ENCODE results near the gene CDH15. TPM values are rescaled to one million over a fixed set of nuclear protein-coding genes. Genes with fewer than 3 reads are reported as not detected.
"Not testable (repeated sequence)": the region's sequence is repeated elsewhere in the genome, so short reads cannot be mapped to it uniquely, and the experiment has no call there.

Gene CDH15
- total and polyA plus RNA-seq, 11 donors = 0.16 to 0.32 (median 0.18) TPM; not detected in 8

- Histone ChIP-seq H3K27me3 (peaks cover 0 to 3% (median 0%) of the 10 kb centered on the region in 9 donors), H3K27ac (no peak overlapping the region), H3K9me3 (no peaks in the 10 kb centered on the region), H3K36me3 (no peaks in the 10 kb centered on the region), H3K4me1 (peaks cover 0 to 13% (median 7%) of the 10 kb centered on the region in 12 donors), H3K4me3 (no peak overlapping the region)
- ATAC-seq (no peak), DNase-seq (peak in 4 of 5 donors; percentile 13 to 58 (median 22))
- intact Hi-C loops (cut with DNase I) = loop anchor here in 1 of 10 donors (10.0 kb wide), 1 partner anchor 376 kb away; the partner anchor contains the start of gene APRT
- TF ChIP-seq CTCF (IDR thresholded peaks at IDR 0.05) = no peak
- no peak for TF ChIP-seq POLR2A (IDR thresholded peaks at IDR 0.05)
- 60 to 69% (median 66%) methylated on average over 23 to 28 of the region's 28 CpGs for WGBS, 4 donors
Measured at GRCh38 chr16:89190150-89190958, 18.8 kb downstream of the CDH15 start.

DNA sequence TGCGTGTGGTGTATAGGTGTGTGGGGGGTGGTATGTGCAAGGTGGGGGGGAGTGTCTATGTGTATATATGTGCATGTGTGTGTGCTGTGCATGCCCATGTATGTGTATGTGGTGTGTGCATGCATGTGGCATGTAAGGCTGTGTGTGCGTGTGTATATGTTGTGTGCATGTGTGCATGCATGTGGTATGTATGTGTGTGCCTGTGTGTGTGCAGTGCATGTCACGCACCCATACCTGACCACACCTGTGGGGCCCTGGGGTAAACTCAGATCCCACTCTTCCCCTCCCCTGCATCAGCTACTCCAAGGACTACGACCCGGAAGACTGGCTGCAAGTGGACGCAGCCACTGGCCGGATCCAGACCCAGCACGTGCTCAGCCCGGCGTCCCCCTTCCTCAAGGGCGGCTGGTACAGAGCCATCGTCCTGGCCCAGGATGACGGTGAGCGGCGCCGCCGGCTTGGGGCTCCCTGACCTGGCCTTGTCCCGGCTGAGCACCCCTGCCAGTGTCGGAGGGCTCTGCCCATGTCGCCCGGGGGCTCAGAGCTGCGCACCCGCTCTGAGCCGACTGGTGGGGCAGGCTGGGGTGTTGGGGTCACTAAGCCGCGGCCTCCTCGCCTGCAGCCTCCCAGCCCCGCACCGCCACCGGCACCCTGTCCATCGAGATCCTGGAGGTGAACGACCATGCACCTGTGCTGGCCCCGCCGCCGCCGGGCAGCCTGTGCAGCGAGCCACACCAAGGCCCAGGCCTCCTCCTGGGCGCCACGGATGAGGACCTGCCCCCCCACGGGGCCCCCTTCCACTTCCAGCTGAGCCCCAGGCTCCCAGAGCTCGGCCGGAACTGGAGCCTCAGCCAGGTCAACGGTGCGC, 19.7 kb downstream of the CDH15 start:
- Histone ChIP-seq H3K27ac (no peak overlapping the region), H3K4me1 (peaks cover 0 to 13% (median 7%) of the 10 kb centered on the region in 12 donors), H3K27me3 (peaks cover 0 to 3% (median 0%) of the 10 kb centered on the region in 9 donors), H3K36me3 (no peaks in the 10 kb centered on the region), H3K9me3 (no peaks in the 10 kb centered on the region), H3K4me3 (peak overlapping the region in 4 of 12 donors; percentile 24 to 56 (median 42))
- DNase-seq (peak in 3 of 5 donors; percentile 20 to 64 (median 23)), ATAC-seq (no peak)
- WGBS, 4 donors = 43 to 71% (median 47%) methylated on average over 6 to 44 of the region's 44 CpGs
- intact Hi-C loops (cut with DNase I) = loop anchor here in 1 of 10 donors (10.0 kb wide), 1 partner anchor 376 kb away; the partner anchor contains the start of gene APRT
- no peak for TF ChIP-seq CTCF (IDR thresholded peaks at IDR 0.05)
- TF ChIP-seq POLR2A (IDR thresholded peaks at IDR 0.05) = no peak

- Histone ChIP-seq H3K27me3 (peaks cover 0 to 3% (median 0%) of the 10 kb centered on the region in 9 donors), H3K4me3 (peak overlapping the region in 11 of 12 donors; percentile 24 to 60 (median 44)), H3K9me3 (no peaks in the 10 kb centered on the region), H3K4me1 (peaks cover 0 to 13% (median 7%) of the 10 kb centered on the region in 12 donors), H3K27ac (no peak overlapping the region), H3K36me3 (no peaks in the 10 kb centered on the region)
- WGBS, 4 donors = 2 to 4% (median 3%) methylated on average over 7 to 19 of the region's 19 CpGs
- intact Hi-C loops (cut with DNase I) = loop anchor here in 1 of 10 donors (10.0 kb wide), 1 partner anchor 377 kb away; the partner anchor contains the start of gene APRT
- DNase-seq (peak in 1 of 5 donors; percentile 28), ATAC-seq (peak in 1 of 4 donors; percentile 7)
- TF ChIP-seq CTCF (IDR thresholded peaks at IDR 0.05) (no peak), POLR2A (IDR thresholded peaks at IDR 0.05) (no peak)
Measured at GRCh38 chr16:89191901-89192185, 20.3 kb downstream of the CDH15 start.

DNA sequence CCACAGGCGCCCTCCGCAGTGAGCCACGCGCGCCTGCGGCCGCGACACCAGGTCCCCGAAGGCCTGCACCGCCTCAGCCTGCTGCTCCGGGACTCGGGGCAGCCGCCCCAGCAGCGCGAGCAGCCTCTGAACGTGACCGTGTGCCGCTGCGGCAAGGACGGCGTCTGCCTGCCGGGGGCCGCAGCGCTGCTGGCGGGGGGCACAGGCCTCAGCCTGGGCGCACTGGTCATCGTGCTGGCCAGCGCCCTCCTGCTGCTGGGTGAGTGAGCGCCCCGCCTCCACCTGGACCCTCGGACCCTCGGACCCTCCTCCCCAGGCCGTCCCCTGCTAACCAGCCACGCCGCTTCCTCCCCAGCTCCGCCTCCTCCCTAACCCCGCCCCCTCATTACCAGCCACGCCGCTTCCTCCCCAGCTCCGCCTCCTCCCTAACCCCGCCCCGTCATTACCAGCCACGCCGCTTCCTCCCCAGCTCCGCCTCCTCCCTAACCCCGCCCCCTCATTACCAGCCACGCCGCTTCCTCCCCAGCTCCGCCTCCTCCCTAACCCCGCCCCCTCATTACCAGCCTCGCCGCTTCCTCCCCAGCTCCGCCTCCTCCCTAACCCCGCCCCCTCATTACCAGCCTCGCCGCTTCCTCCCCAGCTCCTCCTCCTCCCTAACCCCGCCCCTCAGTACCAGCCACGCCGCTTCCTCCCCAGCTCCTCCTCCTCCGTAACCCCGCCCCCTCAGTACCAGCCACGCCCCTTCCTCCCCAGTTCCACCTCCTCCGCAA, 20.8 kb downstream of the CDH15 start:
- not testable (repeated sequence) for H3K36me3 ChIP-seq, H3K9me3 ChIP-seq, H3K27me3 ChIP-seq, H3K27ac ChIP-seq
- DNase-seq (peak in 4 of 5 donors; percentile 34 to 87 (median 76)), ATAC-seq (peak; percentile 34 to 68 (median 56))
- Histone ChIP-seq H3K4me3 (peak overlapping the region in 11 of 12 donors; percentile 24 to 60 (median 44)), H3K4me1 (peaks cover 0 to 13% (median 7%) of the 10 kb centered on the region in 12 donors)
- intact Hi-C loops (cut with DNase I) = loop anchor here in 1 of 10 donors (10.0 kb wide), 1 partner anchor 378 kb away; the partner anchor contains the start of gene APRT
- 2 to 4% (median 3%) methylated on average over 25 to 63 of the region's 63 CpGs for WGBS, 4 donors

All from heart left ventricle (tissue), 16 donors.